ENCODE measurements around the gene CDK2AP2. TPM values are rescaled to one million over a fixed set of nuclear protein-coding genes. Genes with fewer than 3 reads are reported as not detected.
"Not testable (repeated sequence)": the region's sequence is repeated elsewhere in the genome, so short reads cannot be mapped to it uniquely, and the experiment has no call there.

Gene CDK2AP2
- polyA plus RNA-seq, 4 donors = 34.0 to 68.5 (median 55.9) TPM

DNA sequence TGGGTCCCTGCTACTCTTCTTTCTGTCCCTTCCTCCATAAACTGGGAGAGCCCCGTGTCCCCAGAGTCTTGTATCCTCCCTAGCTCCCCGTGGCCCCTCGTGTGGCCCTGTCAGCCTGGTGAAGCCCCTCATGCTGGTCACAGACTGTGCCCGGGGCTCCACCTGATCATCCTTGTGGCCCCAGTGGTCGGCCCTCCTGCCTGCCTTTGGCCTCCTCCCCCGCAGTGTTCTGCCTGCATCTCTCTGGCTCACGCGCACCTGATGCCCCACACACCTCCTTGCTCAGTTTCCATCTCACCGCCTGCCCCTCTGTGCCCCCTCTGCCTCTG lies 16.5 kb upstream of the CDK2AP2 start:
- DNase-seq (ENCODE audit: low read depth in 4 of 4, low spot score in 2 of 4) = no peak

GRCh38 chr11:67523556-67524479 lies 15.9 kb upstream of the CDK2AP2 start:
- DNase-seq (ENCODE audit: low read depth in 4 of 4, low spot score in 2 of 4) = no peak

DNA sequence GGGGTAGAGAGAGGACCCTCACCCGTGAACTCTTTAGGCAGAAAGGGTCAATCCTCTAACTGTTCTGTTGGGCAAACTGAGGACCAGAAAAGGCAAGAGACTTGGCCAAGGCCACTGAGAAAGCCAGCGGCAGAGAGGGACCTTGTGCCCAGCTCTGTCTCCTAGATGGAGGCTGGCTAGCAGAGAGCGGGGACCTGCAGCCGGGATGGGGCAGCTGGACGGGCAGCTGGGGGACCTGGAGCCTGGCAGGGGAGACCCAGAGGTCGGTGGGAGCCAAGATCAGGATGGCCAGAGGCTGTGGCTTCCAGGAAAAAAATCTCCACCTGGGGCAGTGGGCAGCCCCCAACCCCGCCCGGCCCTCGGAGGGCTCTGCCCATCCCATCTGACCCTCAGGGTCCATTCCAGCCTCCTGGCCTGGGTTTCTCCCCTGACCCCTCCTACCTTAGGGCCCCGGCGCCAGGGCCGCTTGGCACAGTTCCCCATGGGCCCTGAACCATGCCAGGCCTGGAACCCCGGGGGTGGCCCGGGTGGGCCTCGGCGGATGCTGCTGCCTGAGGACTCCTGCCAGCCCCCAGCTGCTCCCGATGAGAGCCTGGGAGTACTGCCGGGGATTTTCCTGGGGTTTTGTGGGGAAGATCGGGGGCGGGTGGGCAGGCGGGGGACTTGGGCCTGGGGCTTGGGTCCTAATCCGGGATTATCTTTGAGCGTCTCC lies 15.0 kb upstream of the CDK2AP2 start, which contains the start of gene CABP2:
Gene CABP2, minus strand, starts transcription at position 603 of the 712 bp plus-strand sequence. Its CDS starts 120 bp downstream, at position 483.
- DNase-seq (ENCODE audit: low read depth in 4 of 4, low spot score in 2 of 4) = no peak

GRCh38 chr11:67522338-67522737 lies 14.4 kb upstream of the CDK2AP2 start:
- DNase-seq (ENCODE audit: low read depth in 4 of 4, low spot score in 2 of 4) = no peak

GRCh38 chr11:67521924-67522323 lies 14.0 kb upstream of the CDK2AP2 start:
- DNase-seq (ENCODE audit: low read depth in 4 of 4, low spot score in 2 of 4) = no peak

DNA sequence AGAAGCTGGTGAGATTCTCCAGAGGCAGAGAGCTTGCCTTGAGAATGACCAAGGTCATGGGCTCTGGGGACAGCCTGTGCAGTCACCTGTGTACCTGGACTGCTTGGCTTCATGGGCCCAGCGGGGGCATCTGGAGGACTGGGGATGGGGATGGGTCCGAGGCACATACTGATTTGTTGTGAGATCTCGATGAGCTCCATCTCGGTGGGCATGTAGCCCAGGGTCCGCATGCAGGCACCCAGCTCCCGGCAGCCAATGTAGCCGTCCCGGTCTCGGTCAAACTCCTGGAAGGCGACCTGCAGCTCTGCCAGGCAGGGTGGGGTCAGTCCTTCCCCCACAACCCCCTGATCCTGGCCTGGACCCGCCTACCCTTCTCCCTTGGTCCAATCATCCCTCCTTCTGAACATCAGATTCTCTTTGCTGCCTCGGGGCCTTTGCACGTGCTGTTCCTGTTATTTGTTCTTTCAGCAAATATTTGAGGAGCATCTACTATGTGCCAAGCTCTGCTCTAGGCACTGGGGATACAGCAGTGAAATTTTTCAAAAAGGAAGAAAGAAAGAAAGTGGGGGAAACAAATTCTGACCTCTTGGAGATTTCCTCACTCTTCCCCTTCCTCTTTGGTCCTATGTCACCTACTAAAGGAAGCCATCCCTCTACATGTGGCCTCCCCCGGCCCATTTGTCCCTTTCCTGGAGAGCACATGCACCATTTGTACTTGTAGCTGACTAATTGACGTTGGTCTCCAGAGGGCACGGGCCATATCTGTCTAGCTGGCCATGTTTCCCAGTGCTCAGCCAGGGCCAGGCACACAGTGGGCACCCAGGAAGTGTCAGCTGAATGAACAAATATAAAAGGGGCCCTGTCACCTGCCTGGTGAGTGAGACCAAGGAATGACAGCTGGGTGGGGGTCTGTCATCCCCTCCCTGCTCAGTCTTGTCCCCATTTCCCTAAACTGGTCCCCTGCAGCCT lies 13.2 kb upstream of the CDK2AP2 start:
- no peak for DNase-seq (ENCODE audit: low read depth in 4 of 4, low spot score in 2 of 4)

GRCh38 chr11:67519726-67520125 lies 11.8 kb upstream of the CDK2AP2 start:
- no peak for DNase-seq (ENCODE audit: low read depth in 4 of 4, low spot score in 2 of 4)

- DNase-seq (ENCODE audit: low read depth in 4 of 4, low spot score in 2 of 4) = no peak
These were observed 10.0 kb upstream of the CDK2AP2 start for GRCh38 chr11:67517784-67518552.

DNA sequence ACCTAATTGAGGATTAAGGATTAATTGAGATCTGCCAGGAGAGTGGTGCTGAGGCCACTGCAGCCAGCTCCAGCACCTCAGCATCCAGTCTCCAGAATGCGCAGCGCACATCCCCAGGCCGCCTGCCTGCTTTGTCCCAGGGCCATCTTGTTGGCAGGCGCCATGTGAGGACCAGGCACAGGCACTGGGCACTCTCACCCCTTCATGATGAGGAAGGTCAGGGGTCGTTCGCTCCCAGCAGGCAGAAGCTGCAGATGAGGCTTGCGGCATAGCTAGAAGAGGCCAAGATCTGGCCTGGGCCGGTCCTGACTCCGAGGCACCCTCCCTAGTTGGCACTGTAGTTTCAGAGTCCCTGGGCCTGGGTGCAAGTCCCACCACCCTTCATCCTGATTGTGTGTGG lies 8.8 kb upstream of the CDK2AP2 start:
- no peak for DNase-seq (ENCODE audit: low read depth in 4 of 4, low spot score in 2 of 4)

- DNase-seq (ENCODE audit: low read depth in 4 of 4, low spot score in 2 of 4) = no peak
These were observed 6.2 kb upstream of the CDK2AP2 start for GRCh38 chr11:67514116-67514515.

- not testable (repeated sequence) for DNase-seq (ENCODE audit: low read depth in 4 of 4, low spot score in 2 of 4)
These were observed 3.6 kb upstream of the CDK2AP2 start for GRCh38 chr11:67511558-67511957.

DNA sequence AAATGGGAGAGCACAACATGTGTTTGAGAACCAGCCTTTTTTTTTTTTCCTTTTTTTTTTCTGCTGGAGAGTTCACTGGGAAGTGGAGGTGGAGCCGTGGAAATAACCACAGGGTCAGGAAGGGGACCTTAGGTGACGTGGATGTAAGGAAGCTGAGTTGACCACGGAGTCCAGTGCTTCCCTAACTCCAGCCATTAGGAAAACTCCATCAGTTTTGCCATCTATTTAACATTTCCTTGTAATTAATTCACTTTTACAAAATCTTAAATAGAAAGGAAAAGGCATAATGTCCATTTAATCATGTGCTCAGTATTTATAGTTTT lies 2.0 kb upstream of the CDK2AP2 start:
- no peak for DNase-seq (ENCODE audit: low read depth in 4 of 4, low spot score in 2 of 4)

- DNase-seq (ENCODE audit: low read depth in 4 of 4, low spot score in 2 of 4) = peak; percentile 90 to 94 (median 92)
These were observed 642 bp upstream of the CDK2AP2 start for GRCh38 chr11:67508486-67509121.

- no peak for DNase-seq (ENCODE audit: low read depth in 4 of 4, low spot score in 2 of 4)
These were observed 609 bp downstream of the CDK2AP2 start for GRCh38 chr11:67507242-67507863.

DNA sequence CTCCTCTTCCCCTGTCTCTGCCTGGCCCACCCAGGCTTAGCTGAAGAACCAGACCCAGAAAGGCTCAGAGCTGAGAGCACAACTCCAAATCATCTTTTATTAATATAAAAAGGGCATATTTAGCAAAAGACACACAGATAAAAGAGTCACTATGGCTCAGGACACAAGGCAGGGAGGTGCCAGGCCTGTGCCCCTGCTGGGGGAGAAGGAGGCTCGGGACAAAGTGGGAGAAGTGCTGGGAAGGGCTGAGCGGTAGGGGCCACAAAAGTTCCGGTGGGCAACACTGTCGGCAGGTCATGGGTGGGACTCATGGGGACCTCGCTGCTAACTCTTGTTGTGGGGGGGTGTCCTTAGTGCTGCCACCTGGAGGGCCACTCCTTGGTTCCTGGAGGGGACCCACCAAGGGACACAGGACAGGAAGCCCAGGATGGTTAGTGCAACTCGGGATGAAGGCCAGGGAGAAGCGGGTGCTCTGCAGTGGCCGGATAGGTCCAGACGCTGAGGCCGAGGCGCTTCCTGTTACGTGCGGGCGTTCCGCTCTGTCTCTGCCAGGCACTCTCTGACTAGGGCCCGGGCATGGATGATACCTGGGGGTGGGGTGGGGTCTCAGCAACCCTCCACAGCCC lies 1.4 kb downstream of the CDK2AP2 start:
- no peak for DNase-seq (ENCODE audit: low read depth in 4 of 4, low spot score in 2 of 4)

- peak in 1 of 4 donors; percentile 74 for DNase-seq (ENCODE audit: low read depth in 4 of 4, low spot score in 2 of 4)
These were observed 2.2 kb downstream of the CDK2AP2 start for GRCh38 chr11:67505605-67506396.

DNA sequence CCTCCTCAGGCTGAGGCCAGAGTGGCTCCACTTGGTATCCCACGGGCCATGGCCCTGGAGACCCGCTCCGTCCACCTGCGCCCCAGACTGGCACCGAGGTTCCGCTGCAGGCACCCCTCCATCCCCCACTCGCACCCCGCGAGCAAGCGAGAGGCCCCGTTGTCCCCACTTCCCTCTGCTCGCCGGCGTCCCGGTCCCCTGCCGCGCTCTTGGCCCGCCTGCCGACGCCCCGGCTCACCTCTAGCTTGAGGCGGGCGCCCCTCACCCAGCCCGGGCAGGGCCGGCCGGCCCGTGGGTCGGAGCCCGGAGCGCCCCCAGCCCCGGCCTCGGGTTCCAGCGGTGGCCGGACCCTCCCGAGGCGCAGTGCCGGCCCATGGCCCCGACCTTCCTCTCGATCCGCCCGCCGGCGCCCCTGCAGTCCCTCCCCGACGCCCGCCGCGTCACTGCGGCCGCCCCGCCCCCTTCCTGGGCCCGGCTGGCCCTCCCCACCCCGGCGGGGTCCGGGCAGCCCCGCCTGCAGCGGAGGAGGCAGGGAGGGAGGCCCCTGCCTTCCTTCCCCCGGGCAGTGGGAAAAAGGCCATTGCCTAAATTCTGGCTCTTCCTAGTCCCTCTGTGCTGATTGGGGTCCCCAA lies 2.9 kb downstream of the CDK2AP2 start, which contains the start of gene PITPNM1:
Gene PITPNM1, minus strand, starts transcription at position 414 of the 632 bp plus-strand sequence. CDS start 1,183 bp downstream, outside the sequence.
- DNase-seq (ENCODE audit: low read depth in 4 of 4, low spot score in 2 of 4) = no peak

Data from left renal cortex interstitium (tissue), 4 donors.